Measurements from ENCODE around the gene INPP4A.

DNA sequence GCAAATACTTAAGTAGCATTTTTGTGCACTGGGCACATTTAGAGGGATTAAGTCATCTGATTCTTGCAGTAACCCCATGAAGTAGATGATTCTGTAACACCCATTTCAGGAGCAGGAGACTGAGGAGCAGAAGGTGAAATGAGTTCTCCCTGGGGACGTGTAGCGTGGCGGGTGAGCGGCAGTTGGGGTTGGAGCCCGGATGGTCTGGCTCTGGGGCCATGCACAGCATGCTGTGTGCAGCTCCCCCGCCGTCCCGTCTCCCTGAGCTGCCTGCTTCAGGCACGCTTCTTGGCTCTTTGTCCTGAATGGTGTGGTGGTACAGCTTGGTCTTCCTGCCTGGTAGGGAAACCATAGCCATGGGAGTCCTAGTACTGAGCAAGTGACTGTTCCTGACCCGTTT lies 32.4 kb downstream of the INPP4A start:
- TF ChIP-seq, protein P1, sequence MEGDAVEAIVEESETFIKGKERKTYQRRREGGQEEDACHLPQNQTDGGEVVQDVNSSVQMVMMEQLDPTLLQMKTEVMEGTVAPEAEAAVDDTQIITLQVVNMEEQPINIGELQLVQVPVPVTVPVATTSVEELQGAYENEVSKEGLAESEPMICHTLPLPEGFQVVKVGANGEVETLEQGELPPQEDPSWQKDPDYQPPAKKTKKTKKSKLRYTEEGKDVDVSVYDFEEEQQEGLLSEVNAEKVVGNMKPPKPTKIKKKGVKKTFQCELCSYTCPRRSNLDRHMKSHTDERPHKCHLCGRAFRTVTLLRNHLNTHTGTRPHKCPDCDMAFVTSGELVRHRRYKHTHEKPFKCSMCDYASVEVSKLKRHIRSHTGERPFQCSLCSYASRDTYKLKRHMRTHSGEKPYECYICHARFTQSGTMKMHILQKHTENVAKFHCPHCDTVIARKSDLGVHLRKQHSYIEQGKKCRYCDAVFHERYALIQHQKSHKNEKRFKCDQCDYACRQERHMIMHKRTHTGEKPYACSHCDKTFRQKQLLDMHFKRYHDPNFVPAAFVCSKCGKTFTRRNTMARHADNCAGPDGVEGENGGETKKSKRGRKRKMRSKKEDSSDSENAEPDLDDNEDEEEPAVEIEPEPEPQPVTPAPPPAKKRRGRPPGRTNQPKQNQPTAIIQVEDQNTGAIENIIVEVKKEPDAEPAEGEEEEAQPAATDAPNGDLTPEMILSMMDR (IDR thresholded peaks at IDR 0.05) = no peak
- TF ChIP-seq POLR2AphosphoS5 (IDR thresholded peaks at IDR 0.05) (no peak), POLR2A (IDR thresholded peaks at IDR 0.05) (no peak)
